Gastrocnemius medialis (tissue), 4 donors: ENCODE measurements around the gene PTPRN2. TPM values are rescaled to one million over a fixed set of nuclear protein-coding genes. Genes with fewer than 3 reads are reported as not detected.

Experiments
- ATAC-seq, 2 donors: fragments of 150-250 bp; one replicate each; pipeline ENCODE4 v1.9.1; 2016
- DNase-seq, 2 donors: peaks; one replicate each; pipeline ENCODE4 v3.0.0-alpha.2; 2019
- H3K27ac ChIP-seq, 4 donors: fragments of 200-600 bp; sonication (generic); 1 replicate in 1 of 4; 2 replicates in 3 of 4; pipeline ENCODE4 v1.5.1; 2016 to 2018; ENCODE audit warnings: mild to moderate bottlenecking in 2 of 4, moderate library complexity in 1 of 4
- H3K27me3 ChIP-seq, 3 donors: fragments of 200-600 bp; sonication (generic) in 2 of 3; 1 replicate in 1 of 3; 2 replicates in 2 of 3; pipeline versions ENCODE4 v1.5.1 to v1.6.0; 2016 to 2019; ENCODE audit warnings: mild to moderate bottlenecking in 1 of 3, moderate library complexity in 1 of 3
- H3K36me3 ChIP-seq, 2 donors: fragments of 200-600 bp; sonication (generic) in 1 of 2; one replicate each; pipeline ENCODE4 v1.5.1; 2017 to 2018
- H3K4me1 ChIP-seq, 2 donors: fragments of 200-600 bp; sonication (generic) in 1 of 2; one replicate each; pipeline ENCODE4 v1.5.1; 2016 to 2017; ENCODE audit warnings: mild to moderate bottlenecking in 2 of 2
- H3K4me3 ChIP-seq, 4 donors: fragments of 200-600 bp; sonication (generic) in 3 of 4; 1 replicate in 1 of 4; 2 replicates in 3 of 4; pipeline ENCODE4 v1.5.1; 2016 to 2019; ENCODE audit warnings: mild to moderate bottlenecking in 2 of 4
- H3K9me3 ChIP-seq, 3 donors: fragments of 200-600 bp; sonication (generic) in 2 of 3; 1 replicate in 1 of 3; 2 replicates in 2 of 3; pipeline ENCODE4 v1.5.1; 2016 to 2019
- POLR2A ChIP-seq, 2 donors: fragments of 450-650 bp; IDR thresholded peaks; one replicate each; pipeline ENCODE4 v1.6.1; 2017; ENCODE audit warnings: antibody characterized with exemption in 2 of 2, mild to moderate bottlenecking in 2 of 2, moderate library complexity in 2 of 2
- in situ Hi-C, 4 donors: fragments of 200-750 bp; cut with MboI; loops; one replicate each; pipeline versions ENCODE4 v1.15.0 to v1.8.0; 2017; ENCODE audit warnings: low sequenced_read_pairs in 4 of 4
- intact Hi-C: fragments of 100-400 bp; cut with DNase I; formaldehyde crosslinking; loops from one replicate; pipeline ENCODE4 v1.15.1; 2023; ENCODE audit warnings: low total_unique reads
- total RNA-seq, 4 donors: library from RNA; depleted of rRNA; stranded (reverse); fragments of >200 nt; gene quantifications; one replicate each; pipeline versions ENCODE4 v1.1.0 to v1.2.3, GENCODE V29; 2016
- TF ChIP-seq, protein P1 (sequence below), 5 experiments: fragments of 450-650 bp in 3 of 5; fragments of 200-600 bp in 2 of 5; sonication (generic) in 2 of 5; IDR thresholded peaks in 4 of 5; conservative IDR thresholded peaks in 1 of 5; 1 replicate in 4 of 5; 2 replicates in 1 of 5; pipeline ENCODE4 v1.5.1; 2016 to 2019; ENCODE audit warnings: antibody characterized with exemption in 5 of 5, mild to moderate bottlenecking in 3 of 5, moderate library complexity in 3 of 5

PTPRN2 gene
- total RNA-seq, 4 donors from 2014 or later: 0.66 to 0.85 (median 0.81) TPM

DNA sequence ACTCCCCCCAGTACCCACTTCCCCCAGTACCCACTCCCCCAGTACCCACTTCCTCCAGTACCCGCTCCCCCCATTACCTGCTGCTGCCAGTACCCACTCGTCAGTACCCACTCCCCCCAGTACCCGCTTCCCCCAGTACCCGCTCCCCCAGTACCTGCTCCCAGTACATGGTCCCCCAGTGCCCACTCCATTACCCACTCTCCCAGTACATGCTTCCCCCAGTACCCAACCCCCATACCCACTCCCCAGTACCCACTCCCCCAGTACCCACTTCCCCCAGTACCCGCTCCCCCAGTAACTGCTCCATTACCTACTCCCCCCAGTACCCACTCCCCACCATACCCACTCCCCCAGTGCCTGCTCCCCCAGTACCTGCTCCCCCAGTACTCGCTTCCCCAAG lies 700.2 kb downstream of the PTPRN2 start:
- Histone ChIP-seq H3K27me3 (no peaks in the 10 kb centered on the region), H3K36me3 (no peaks in the 10 kb centered on the region), H3K9me3 (no peaks in the 10 kb centered on the region), H3K27ac (no peak overlapping the region), H3K4me1 (no peaks in the 10 kb centered on the region), H3K4me3 (no peak overlapping the region)
- no peak for ATAC-seq
- intact Hi-C loops (no loop called here), in situ Hi-C loops (no loop called here)
- no peak for DNase-seq
- TF ChIP-seq, protein P1, sequence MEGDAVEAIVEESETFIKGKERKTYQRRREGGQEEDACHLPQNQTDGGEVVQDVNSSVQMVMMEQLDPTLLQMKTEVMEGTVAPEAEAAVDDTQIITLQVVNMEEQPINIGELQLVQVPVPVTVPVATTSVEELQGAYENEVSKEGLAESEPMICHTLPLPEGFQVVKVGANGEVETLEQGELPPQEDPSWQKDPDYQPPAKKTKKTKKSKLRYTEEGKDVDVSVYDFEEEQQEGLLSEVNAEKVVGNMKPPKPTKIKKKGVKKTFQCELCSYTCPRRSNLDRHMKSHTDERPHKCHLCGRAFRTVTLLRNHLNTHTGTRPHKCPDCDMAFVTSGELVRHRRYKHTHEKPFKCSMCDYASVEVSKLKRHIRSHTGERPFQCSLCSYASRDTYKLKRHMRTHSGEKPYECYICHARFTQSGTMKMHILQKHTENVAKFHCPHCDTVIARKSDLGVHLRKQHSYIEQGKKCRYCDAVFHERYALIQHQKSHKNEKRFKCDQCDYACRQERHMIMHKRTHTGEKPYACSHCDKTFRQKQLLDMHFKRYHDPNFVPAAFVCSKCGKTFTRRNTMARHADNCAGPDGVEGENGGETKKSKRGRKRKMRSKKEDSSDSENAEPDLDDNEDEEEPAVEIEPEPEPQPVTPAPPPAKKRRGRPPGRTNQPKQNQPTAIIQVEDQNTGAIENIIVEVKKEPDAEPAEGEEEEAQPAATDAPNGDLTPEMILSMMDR (IDR thresholded peaks at IDR 0.05 in 4 of 5, conservative IDR thresholded peaks at IDR 0.05 in 1 of 5): no peak
- TF ChIP-seq POLR2A (IDR thresholded peaks at IDR 0.05): no peak

DNA sequence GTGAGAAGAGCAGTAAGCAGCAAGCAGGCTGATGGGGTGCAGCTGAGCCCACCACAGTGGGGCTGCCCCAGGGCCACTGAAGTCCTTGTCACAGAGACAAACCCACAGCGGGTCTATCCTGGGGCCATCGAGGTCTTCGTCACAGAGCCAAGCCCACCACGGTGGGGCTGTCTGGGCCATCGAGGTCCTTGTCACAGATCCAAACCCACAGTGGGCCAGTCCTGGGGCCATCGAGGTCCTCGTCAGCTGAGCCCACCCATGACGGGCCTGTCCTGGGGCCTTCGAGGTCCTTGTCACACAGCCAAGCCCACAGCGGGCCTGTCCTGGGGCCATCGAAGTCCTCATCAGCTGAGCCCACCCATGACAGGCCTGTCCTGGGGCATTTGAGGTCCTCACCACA lies 700.9 kb downstream of the PTPRN2 start:
- no peak overlapping the region for H3K27ac ChIP-seq
- TF ChIP-seq, protein P1 (IDR thresholded peaks at IDR 0.05 in 4 of 5, conservative IDR thresholded peaks at IDR 0.05 in 1 of 5): no peak
- TF ChIP-seq POLR2A (IDR thresholded peaks at IDR 0.05): no peak
- no peaks in the 10 kb centered on the region for H3K36me3 ChIP-seq
- DNase-seq: no peak
- ATAC-seq: no peak
- H3K9me3 ChIP-seq: no peaks in the 10 kb centered on the region
- H3K4me3 ChIP-seq: no peak overlapping the region
- in situ Hi-C loops (no loop called here), intact Hi-C loops (no loop called here)
- H3K27me3 ChIP-seq: no peaks in the 10 kb centered on the region
- H3K4me1 ChIP-seq: no peaks in the 10 kb centered on the region

DNA sequence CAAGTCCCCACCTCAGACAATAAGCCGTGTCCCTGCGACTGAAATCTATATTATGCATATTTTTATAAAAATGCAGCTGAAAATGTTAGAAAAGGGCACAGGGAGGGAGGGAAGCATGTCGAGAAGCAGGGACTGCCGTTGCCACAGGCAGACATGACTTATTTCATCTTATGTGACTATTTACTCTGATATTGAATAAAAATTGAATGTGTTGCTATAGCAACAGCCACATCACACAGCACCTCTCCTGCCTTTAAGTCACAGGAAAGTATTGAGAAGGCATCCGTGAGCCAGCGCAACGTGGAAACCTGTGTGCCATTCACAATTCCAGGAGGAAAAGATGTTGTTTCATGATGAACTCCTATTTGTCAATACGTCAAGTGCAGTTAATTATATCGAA lies 701.4 kb downstream of the PTPRN2 start:
- no peak for TF ChIP-seq POLR2A (IDR thresholded peaks at IDR 0.05)
- TF ChIP-seq, protein P1 (IDR thresholded peaks at IDR 0.05 in 4 of 5, conservative IDR thresholded peaks at IDR 0.05 in 1 of 5): no peak
- H3K36me3 ChIP-seq: no peaks in the 10 kb centered on the region
- in situ Hi-C loops (no loop called here), intact Hi-C loops (no loop called here)
- ATAC-seq (no peak), DNase-seq (no peak)
- H3K4me3 ChIP-seq: no peak overlapping the region
- no peaks in the 10 kb centered on the region for H3K9me3 ChIP-seq
- H3K27me3 ChIP-seq: no peaks in the 10 kb centered on the region
- H3K27ac ChIP-seq: no peak overlapping the region
- no peaks in the 10 kb centered on the region for H3K4me1 ChIP-seq

DNA sequence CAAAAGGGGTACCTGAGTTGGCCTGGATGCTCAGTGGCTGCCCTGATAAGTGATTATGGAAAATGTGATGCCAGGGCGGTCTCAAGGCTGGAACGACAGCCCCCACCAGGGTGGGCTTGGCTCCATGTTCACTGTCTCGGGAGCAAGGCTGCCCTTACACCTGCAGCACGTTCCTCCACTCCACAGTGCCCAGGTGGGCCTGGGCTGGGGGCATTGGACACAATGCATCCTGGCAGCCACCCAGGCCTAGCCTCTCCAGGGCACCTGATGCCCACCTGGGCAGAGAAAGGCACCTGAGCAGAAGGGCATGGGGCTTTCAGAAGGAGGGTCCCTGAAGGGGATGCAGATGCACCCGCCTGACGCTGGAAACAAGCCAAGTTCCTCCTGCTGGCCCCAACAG lies 702.5 kb downstream of the PTPRN2 start:
- no peak overlapping the region for H3K27ac ChIP-seq
- in situ Hi-C loops: no loop called here
- no peaks in the 10 kb centered on the region for H3K9me3 ChIP-seq
- H3K4me1 ChIP-seq: no peaks in the 10 kb centered on the region
- H3K4me3 ChIP-seq: no peak overlapping the region
- no peaks in the 10 kb centered on the region for H3K27me3 ChIP-seq
- no peaks in the 10 kb centered on the region for H3K36me3 ChIP-seq
- no peak for DNase-seq
- TF ChIP-seq, protein P1 (IDR thresholded peaks at IDR 0.05 in 4 of 5, conservative IDR thresholded peaks at IDR 0.05 in 1 of 5): no peak
- TF ChIP-seq POLR2A (IDR thresholded peaks at IDR 0.05): no peak
- no peak for ATAC-seq
- intact Hi-C loops: no loop called here

DNA sequence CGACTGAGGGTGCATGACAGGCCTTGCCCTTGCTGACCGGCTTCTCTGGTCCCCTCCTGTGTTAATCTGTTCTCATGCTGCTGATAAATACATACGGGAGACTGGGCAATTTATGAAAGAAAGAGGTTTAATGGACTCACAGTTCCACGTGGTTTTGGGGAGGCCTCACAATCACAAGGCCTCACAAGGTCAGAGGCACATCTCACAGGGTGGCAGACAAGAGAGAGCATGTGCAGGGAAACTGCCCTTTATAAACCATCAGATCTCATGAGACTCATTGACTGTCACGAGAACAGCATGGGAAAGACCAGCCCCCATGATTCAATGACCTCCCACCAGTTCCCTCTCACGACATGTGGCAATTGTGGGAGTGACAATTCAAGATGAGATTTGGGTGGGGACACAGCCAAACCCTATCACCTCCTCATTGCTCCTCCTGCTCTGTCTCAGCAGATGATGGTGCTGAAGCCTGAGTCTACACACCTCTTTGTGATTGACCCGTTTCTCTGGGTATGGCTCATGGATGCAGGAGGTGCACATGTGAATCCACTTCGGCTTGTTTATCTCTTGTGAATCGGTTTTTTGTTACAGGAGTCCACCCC lies 703.1 kb downstream of the PTPRN2 start:
- Histone ChIP-seq H3K4me1 (no peaks in the 10 kb centered on the region), H3K4me3 (no peak overlapping the region), H3K27me3 (no peaks in the 10 kb centered on the region), H3K36me3 (no peaks in the 10 kb centered on the region), H3K27ac (no peak overlapping the region), H3K9me3 (no peaks in the 10 kb centered on the region)
- ATAC-seq: no peak
- DNase-seq: no peak
- intact Hi-C loops: no loop called here
- in situ Hi-C loops: no loop called here
- TF ChIP-seq POLR2A (IDR thresholded peaks at IDR 0.05): no peak
- TF ChIP-seq, protein P1 (IDR thresholded peaks at IDR 0.05 in 4 of 5, conservative IDR thresholded peaks at IDR 0.05 in 1 of 5): no peak
